HepG2 (cell line): ENCODE measurements around the gene ATP10A. TPM values are rescaled to one million over a fixed set of nuclear protein-coding genes. Genes with fewer than 3 reads are reported as not detected.

Experiments used
- ATAC-seq: fragments of 200-7000 bp; cut with Tn5 transposase; 3 replicates; pipeline ENCODE4 v1.9.1; 2020; ENCODE audit warnings: mild to moderate bottlenecking, moderate library complexity
- BruUV-seq: library from RNA; stranded (reverse); fragments of 400-500 nt; replicated peaks from 2 replicates; lab custom pipeline; 2021; lab: Mats Ljungman, UMichigan
- CTCF ChIA-PET: fragments of 300-600 bp; formaldehyde crosslinking; extraction: SDS; loops from one replicate; lab custom pipeline; 2021; ENCODE audit warnings: low total read pairs, inconsistent platforms, low intra/inter-chr PET ratio; lab: Yijun Ruan, JAX
- POLR2A ChIA-PET: fragments of 350-600 bp; sonication (Branson Sonifier 250); formaldehyde crosslinking; loops from one replicate; lab custom pipeline; 2020; ENCODE audit warnings: antibody characterized with exemption, inconsistent platforms; lab: Yijun Ruan, JAX
- DNase-seq: peaks from one replicate; pipeline ENCODE4 v3.0.0-alpha.2; 2015; ENCODE audit warnings: low spot score
- FAIRE-seq: peaks from 3 replicates; lab custom pipeline; 2011; peaks lifted over from hg19 to GRCh38; lab: Jason Lieb, UNC
- H2AFZ ChIP-seq: one replicate; pipeline ENCODE4 v1.6.1; 2011; ENCODE audit warnings: low read length, inconsistent platforms
- H3K27ac ChIP-seq: fragments of 300-600 bp; 3 replicates; pipeline ENCODE4 v1.8.0; 2011; ENCODE audit warnings: mixed run types, mild to moderate bottlenecking, mixed read lengths, low read length, inconsistent platforms; ENCODE audit not compliant: insufficient read depth; ENCODE audit errors: extremely low read length
- H3K27me3 ChIP-seq, 2 experiments: fragments of 200-600 bp in 1 of 2; 2 replicates in 1 of 2; 3 replicates in 1 of 2; pipeline versions ENCODE4 v1.6.0 to v1.8.0; 2011; ENCODE audit warnings: low read length in 2 of 2, mild to moderate bottlenecking in 2 of 2, moderate library complexity in 2 of 2, inconsistent platforms in 1 of 2; ENCODE audit not compliant: insufficient read depth in 2 of 2, control insufficient read depth in 1 of 2
- H3K36me3 ChIP-seq, 2 experiments: fragments of 200-600 bp in 1 of 2; replicated peaks in 1 of 2; 2 replicates in 1 of 2; 3 replicates in 1 of 2; pipeline versions ENCODE4 v1.5.1 to v1.8.0; 2011; ENCODE audit warnings: low read length in 2 of 2, inconsistent platforms in 1 of 2; ENCODE audit not compliant: insufficient read depth in 2 of 2, control insufficient read depth in 1 of 2
- H3K4me1 ChIP-seq: 2 replicates; pipeline ENCODE4 v1.5.1; 2012; ENCODE audit warnings: low read length, inconsistent platforms; ENCODE audit not compliant: insufficient read depth
- H3K4me2 ChIP-seq: 2 replicates; pipeline ENCODE4 v1.6.0; 2011; ENCODE audit warnings: low read depth, low read length, inconsistent platforms
- H3K4me3 ChIP-seq, 3 experiments: fragments of 200-600 bp in 1 of 3; sonication (generic), shearing (Covaris generic) in 1 of 3; replicated peaks in 1 of 3; 2 replicates each; pipeline ENCODE4 v1.5.1; 2011 to 2016; ENCODE audit warnings: low read length in 3 of 3, inconsistent platforms in 2 of 3, low read depth in 2 of 3, mild to moderate bottlenecking in 2 of 3, control low read depth in 1 of 3, mixed read lengths in 1 of 3; ENCODE audit not compliant: insufficient read depth in 1 of 3
- H3K79me2 ChIP-seq: one replicate; pipeline ENCODE4 v1.6.1; 2011; ENCODE audit warnings: low read length, inconsistent platforms; ENCODE audit not compliant: insufficient read depth
- H3K9ac ChIP-seq: 2 replicates; pipeline ENCODE4 v1.6.0; 2011; ENCODE audit warnings: mild to moderate bottlenecking, low read depth, low read length, inconsistent platforms; ENCODE audit not compliant: insufficient read depth
- H3K9me3 ChIP-seq: 2 replicates; pipeline ENCODE4 v1.5.1; 2012; ENCODE audit warnings: mild to moderate bottlenecking, low read length
- H4K20me1 ChIP-seq: 2 replicates; pipeline ENCODE4 v1.6.0; 2011; ENCODE audit warnings: inconsistent platforms, mild to moderate bottlenecking, low read length, moderate library complexity; ENCODE audit not compliant: insufficient read depth
- BRCA1 ChIP-seq: sonication (generic); formaldehyde crosslinking; IDR thresholded peaks from 2 replicates; pipeline ENCODE4 v1.4.0; 2020; ENCODE audit warnings: missing genetic modification reagents
- CENPX ChIP-seq: sonication (generic); formaldehyde crosslinking; IDR thresholded peaks from 2 replicates; pipeline ENCODE4 v1.9.0; 2021; ENCODE audit warnings: mild to moderate bottlenecking, missing genetic modification reagents, moderate library complexity
- CHD2 ChIP-seq: IDR thresholded peaks from 2 replicates; pipeline ENCODE4 v1.6.1; 2011; ENCODE audit warnings: low read depth, low read length, improper control_type of control experiment
- FOSL1 ChIP-seq: sonication (generic); formaldehyde crosslinking; IDR thresholded peaks from 2 replicates; pipeline ENCODE4 v1.9.0; 2021; ENCODE audit warnings: missing genetic modification reagents, borderline replicate concordance
- FOXM1 ChIP-seq: sonication (generic); formaldehyde crosslinking; IDR thresholded peaks from 2 replicates; pipeline ENCODE4 v1.5.0; 2020; ENCODE audit warnings: missing genetic modification reagents
- GATAD2A ChIP-seq: IDR thresholded peaks from 2 replicates; pipeline ENCODE4 v1.6.1; 2016
- JUNB ChIP-seq: sonication (generic); formaldehyde crosslinking; IDR thresholded peaks from 2 replicates; pipeline ENCODE4 v1.8.0; 2022; ENCODE audit warnings: missing genetic modification reagents, mild to moderate bottlenecking, borderline replicate concordance
- NFYC ChIP-seq: IDR thresholded peaks from 2 replicates; pipeline ENCODE4 v1.6.1; 2016; ENCODE audit warnings: missing genetic modification reagents, missing compliant biosample characterization
- PAX8 ChIP-seq: sonication (generic); formaldehyde crosslinking; IDR thresholded peaks from 2 replicates; pipeline ENCODE4 v1.8.0; 2022; ENCODE audit warnings: mild to moderate bottlenecking, missing genetic modification reagents, borderline replicate concordance
- POLR2G ChIP-seq: fragments of 200-400 bp; formaldehyde crosslinking; IDR thresholded peaks from 2 replicates; pipeline ENCODE4 v1.6.1; 2018; ENCODE audit warnings: mild to moderate bottlenecking, low read depth, low read length, moderate library complexity
- TBX3 ChIP-seq: fragments of 450-650 bp; IDR thresholded peaks from 2 replicates; pipeline ENCODE4 v1.6.1; 2017; ENCODE audit warnings: antibody characterized with exemption, mild to moderate bottlenecking, inconsistent platforms, borderline replicate concordance
- THAP11 ChIP-seq: IDR thresholded peaks from 2 replicates; pipeline ENCODE4 v1.6.1; 2016; ENCODE audit warnings: missing biosample characterization, missing genetic modification reagents
- ZBTB34 ChIP-seq: sonication (generic); formaldehyde crosslinking; IDR thresholded peaks from 2 replicates; pipeline ENCODE4 v1.8.0; 2022; ENCODE audit warnings: mild to moderate bottlenecking, missing genetic modification reagents
- ZBTB38 ChIP-seq: sonication (generic); formaldehyde crosslinking; IDR thresholded peaks from 2 replicates; pipeline ENCODE4 v1.5.1; 2020; ENCODE audit warnings: mild to moderate bottlenecking, missing genetic modification reagents
- ZNF225 ChIP-seq: sonication (generic); formaldehyde crosslinking; IDR thresholded peaks from 2 replicates; pipeline ENCODE4 v1.4.0; 2020; ENCODE audit warnings: mild to moderate bottlenecking, missing genetic modification reagents
- ZNF350 ChIP-seq: sonication (generic); formaldehyde crosslinking; IDR thresholded peaks from 2 replicates; pipeline ENCODE4 v1.4.0; 2020; ENCODE audit warnings: mild to moderate bottlenecking, low read depth, missing genetic modification reagents, borderline replicate concordance
- ZNF768 ChIP-seq: sonication (generic); formaldehyde crosslinking; IDR thresholded peaks from 2 replicates; pipeline ENCODE4 v1.4.0; 2020; ENCODE audit warnings: missing genetic modification reagents
- WGBS: methylation state at CpG from one replicate; pipeline ENCODE4 v1.1.6; 2017; ENCODE audit warnings: low lambda C conversion rate; 5-methylcytosine and 5-hydroxymethylcytosine counted together
- in situ Hi-C: cut with HindIII; loops from 2 replicates; pipeline ENCODE4 v1.10.0; 2017; ENCODE audit warnings: low pct_unique_long_range_greater_than_20kb; ENCODE audit not compliant: extremely low pct_ligation_motif_present
- intact Hi-C: fragments of 100-400 bp; cut with micrococcal nuclease; formaldehyde crosslinking; loops from one replicate; pipeline ENCODE4 v1.10.0; 2022; ENCODE audit not compliant: unreplicated experiment
- polyA plus RNA-seq, 8 experiments: library from polyadenylated mRNA; depleted of rRNA in 3 of 8; stranded (reverse) in 7 of 8; unstranded in 1 of 8; fragments of >200 nt; fragmentation: Illumina TruSeq in 4 of 8; extraction: Trizol in 4 of 8; gene quantifications; 2 replicates each; pipeline versions ENCODE4 v1.2.1 to v1.2.3, GENCODE V29; 2011 to 2016; ENCODE audit warnings: low read depth in 4 of 8, missing spikeins in 1 of 8, mixed read lengths in 1 of 8; ENCODE audit not compliant: insufficient read depth in 1 of 8
- total RNA-seq, 5 experiments: library from RNA; depleted of rRNA; stranded (reverse); fragments of >200 nt; fragmentation: Illumina TruSeq; extraction: Trizol; gene quantifications; 2 replicates each; pipeline ENCODE4 v1.2.3, GENCODE V29; 2016; ENCODE audit warnings: low read depth in 1 of 5
- TF ChIP-seq, protein P1 (sequence below): sonication (generic); formaldehyde crosslinking; IDR thresholded peaks from 2 replicates; pipeline ENCODE4 v1.9.0; 2021; ENCODE audit warnings: missing genetic modification reagents, mild to moderate bottlenecking, borderline replicate concordance

The ATP10A gene
- total and polyA plus RNA-seq, 2 of the 13 experiments (the other 11 are each of a cell fraction or from before 2014, with no cell fraction given), result 0.58 to 4.2 TPM

DNA sequence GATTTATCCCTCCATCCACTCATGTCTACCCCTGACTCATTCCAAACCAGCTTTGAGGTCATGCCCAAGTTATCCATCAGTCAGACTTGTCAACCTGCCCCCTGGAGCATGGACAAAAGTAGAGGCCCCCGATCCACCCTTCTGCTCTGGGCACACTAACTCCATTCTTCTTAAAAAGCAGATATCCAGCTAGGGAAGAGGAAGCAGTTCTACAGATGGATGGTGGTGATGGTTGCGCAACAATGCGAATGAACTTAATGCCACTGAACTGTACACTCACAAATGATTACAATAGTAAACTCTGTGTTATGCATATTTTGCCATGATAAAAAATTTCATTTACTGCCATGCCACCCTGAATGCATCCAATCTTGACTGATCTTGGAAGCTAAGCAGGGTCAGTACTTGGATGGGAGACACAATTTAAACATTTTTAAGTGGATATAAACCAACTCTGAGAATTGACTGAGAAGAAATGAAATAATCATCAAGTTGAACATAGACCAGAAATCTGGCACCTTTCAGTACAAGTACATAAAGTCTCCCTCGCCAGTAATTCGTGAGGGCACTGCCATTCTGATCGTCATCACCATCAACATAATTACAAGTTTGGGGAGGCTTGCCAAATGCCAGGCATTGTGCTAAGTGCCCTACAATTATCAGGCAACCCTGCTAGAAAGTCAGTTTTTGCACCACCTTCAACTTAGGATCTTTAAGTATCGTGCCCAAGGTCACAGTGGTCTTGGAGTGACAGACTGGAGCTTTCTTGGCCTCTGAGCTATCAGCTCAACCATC, 124.8 kb downstream of the ATP10A start (continued):
- TF ChIP-seq FOXM1 (CRISPR knock-in tag) (no peak), ZBTB34 (CRISPR knock-in tag) (no peak), THAP11 (CRISPR knock-in tag) (no peak)

- BruUV-seq, result no TSS peak
- ChIA-PET CTCF (no interaction called here), POLR2A (no interaction called here)
- Histone ChIP-seq H4K20me1 (no peaks in the 10 kb centered on the region), H3K4me1 (no peaks in the 10 kb centered on the region), H3K79me2 (no peaks in the 10 kb centered on the region), H3K36me3 (no peaks in the 10 kb centered on the region), H2AFZ (no peak overlapping the region), H3K4me2 (no peak overlapping the region), H3K4me3 (no peak overlapping the region), H3K27ac (no peak overlapping the region), H3K9ac (no peak overlapping the region), H3K27me3 (no peaks in the 10 kb centered on the region; a peak in 1 of 5 replicates), H3K9me3 (no peaks in the 10 kb centered on the region)
- WGBS, result 7% methylated on average over 2 of the region's 4 CpGs
- no peak for DNase-seq
- no peak for FAIRE-seq
- intact Hi-C loops (no loop called here), in situ Hi-C loops (no loop called here)
- ATAC-seq, result no peak
- TF ChIP-seq TBX3 (no peak), ZNF768 (no peak), GATAD2A (CRISPR knock-in tag) (no peak), FOSL1 (no peak), BRCA1 (no peak), ZNF350 (CRISPR knock-in tag) (no peak), CHD2 (no peak), ZNF225 (CRISPR knock-in tag) (no peak), PAX8 (CRISPR knock-in tag) (no peak), JUNB (CRISPR knock-in tag) (no peak), ZBTB38 (CRISPR knock-in tag) (no peak), POLR2G (no peak), NFYC (CRISPR knock-in tag) (no peak), CENPX (CRISPR knock-in tag) (no peak)
- TF ChIP-seq, protein P1, sequence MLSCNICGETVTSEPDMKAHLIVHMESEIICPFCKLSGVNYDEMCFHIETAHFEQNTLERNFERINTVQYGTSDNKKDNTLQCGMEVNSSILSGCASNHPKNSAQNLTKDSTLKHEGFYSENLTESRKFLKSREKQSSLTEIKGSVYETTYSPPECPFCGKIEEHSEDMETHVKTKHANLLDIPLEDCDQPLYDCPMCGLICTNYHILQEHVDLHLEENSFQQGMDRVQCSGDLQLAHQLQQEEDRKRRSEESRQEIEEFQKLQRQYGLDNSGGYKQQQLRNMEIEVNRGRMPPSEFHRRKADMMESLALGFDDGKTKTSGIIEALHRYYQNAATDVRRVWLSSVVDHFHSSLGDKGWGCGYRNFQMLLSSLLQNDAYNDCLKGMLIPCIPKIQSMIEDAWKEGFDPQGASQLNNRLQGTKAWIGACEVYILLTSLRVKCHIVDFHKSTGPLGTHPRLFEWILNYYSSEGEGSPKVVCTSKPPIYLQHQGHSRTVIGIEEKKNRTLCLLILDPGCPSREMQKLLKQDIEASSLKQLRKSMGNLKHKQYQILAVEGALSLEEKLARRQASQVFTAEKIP, result no peak
These were observed 125.9 kb downstream of the ATP10A start for GRCh38 chr15:25737218-25737643.
